H1 (cell line): ENCODE results near the gene OXLD1. TPM values are rescaled to one million over a fixed set of nuclear protein-coding genes. Genes with fewer than 3 reads are reported as not detected.

Source experiments
- ASH2L ChIP-seq: fragments of 200-600, 300-600 bp; sonication (generic); IDR thresholded peaks from one replicate; pipeline ENCODE4 v1.7.1; 2017; ENCODE audit warnings: low read length
- CBX5 ChIP-seq: fragments of 300-800, 300-1000 bp; sonication (generic); IDR thresholded peaks from 2 replicates; pipeline ENCODE4 v1.7.1; 2016; ENCODE audit warnings: antibody characterized with exemption, low read length, low read depth
- RNF2 ChIP-seq: fragments of 200-900, 300-1000 bp; sonication (generic); IDR thresholded peaks from 2 replicates; pipeline ENCODE4 v1.7.1; 2016; ENCODE audit warnings: borderline replicate concordance, low read depth, mild to moderate bottlenecking, antibody characterized with exemption, low read length; ENCODE audit not compliant: poor library complexity, severe bottlenecking; ENCODE audit errors: missing control alignments
- polyA plus RNA-seq, 7 experiments: library from polyadenylated mRNA; depleted of rRNA in 3 of 7; stranded (reverse) in 5 of 7; unstranded in 2 of 7; fragments of >200 nt in 5 of 7; fragments of 200-250 nt in 2 of 7; gene quantifications; 1 replicate in 5 of 7; 2 replicates in 1 of 7; 4 replicates in 1 of 7; pipeline versions ENCODE4 v1.2.1 to v1.2.3, GENCODE V29; 2011 to 2013; ENCODE audit warnings: missing spikeins in 2 of 7, mixed read lengths in 2 of 7
- total RNA-seq: library from RNA; stranded (reverse); fragmentation: NEBNext Ultra II Directional; extraction: Animal tissue kit (Norgen Biotek cat#: 25700); gene quantifications from 2 replicates; pipeline ENCODE4 v1.2.1, GENCODE V29; 2021
- TF ChIP-seq, protein P1 (sequence below): IDR thresholded peaks from 2 replicates; pipeline ENCODE4 v1.6.1; 2011; ENCODE audit warnings: low read length, improper control_type of control experiment

The OXLD1 gene
- total and polyA plus RNA-seq, 2 of the 8 experiments (the other 6 are each of a cell fraction or from before 2014, with no cell fraction given) = 41.5 to 61.9 TPM

DNA sequence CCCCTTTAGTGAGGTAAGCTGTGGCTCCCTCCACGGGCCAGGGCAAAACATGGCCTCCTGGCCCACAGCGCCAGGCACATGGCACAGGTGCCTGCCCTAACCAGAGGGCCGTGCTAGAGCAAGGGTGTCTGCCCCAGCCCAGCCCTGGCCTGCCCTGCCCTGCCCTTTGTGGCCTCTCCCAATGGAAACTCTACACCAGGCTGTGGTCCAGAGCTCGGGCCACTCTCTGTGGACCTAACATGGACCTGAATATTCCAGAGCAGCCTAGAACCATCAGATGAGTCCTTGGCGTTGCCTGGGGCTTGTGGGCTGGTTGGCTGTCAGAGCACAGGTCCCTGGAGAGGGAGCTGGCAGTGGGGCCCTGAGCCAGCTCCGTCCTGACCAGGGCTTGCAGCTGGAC, 28.8 kb upstream of the OXLD1 start (continued):
- TF ChIP-seq RNF2 = no peak
- TF ChIP-seq, protein P1, sequence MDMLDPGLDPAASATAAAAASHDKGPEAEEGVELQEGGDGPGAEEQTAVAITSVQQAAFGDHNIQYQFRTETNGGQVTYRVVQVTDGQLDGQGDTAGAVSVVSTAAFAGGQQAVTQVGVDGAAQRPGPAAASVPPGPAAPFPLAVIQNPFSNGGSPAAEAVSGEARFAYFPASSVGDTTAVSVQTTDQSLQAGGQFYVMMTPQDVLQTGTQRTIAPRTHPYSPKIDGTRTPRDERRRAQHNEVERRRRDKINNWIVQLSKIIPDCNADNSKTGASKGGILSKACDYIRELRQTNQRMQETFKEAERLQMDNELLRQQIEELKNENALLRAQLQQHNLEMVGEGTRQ = no peak
- no peak for TF ChIP-seq CBX5
- no peak for TF ChIP-seq ASH2L
